Breast epithelium (tissue), 4 donors: ENCODE measurements around the gene DKK3. TPM values are rescaled to one million over a fixed set of nuclear protein-coding genes. Genes with fewer than 3 reads are reported as not detected.

Experiments
- DNase-seq, 2 donors: peaks; one replicate each; pipeline ENCODE4 v3.0.0-alpha.2; 2019; ENCODE audit warnings: low spot score in 2 of 2
- H3K27ac ChIP-seq, 2 donors: fragments of 200-600 bp; sonication (generic) in 1 of 2; one replicate each; pipeline ENCODE4 v1.5.1; 2016 to 2019; ENCODE audit warnings: mild to moderate bottlenecking in 1 of 2
- H3K27me3 ChIP-seq, 2 donors: fragments of 200-600 bp; sonication (generic) in 1 of 2; one replicate each; pipeline versions ENCODE4 v1.5.1 to v1.6.0; 2017 to 2019; ENCODE audit warnings: control low read depth in 1 of 2, mild to moderate bottlenecking in 1 of 2
- H3K36me3 ChIP-seq: fragments of 200-600 bp; one replicate; pipeline ENCODE4 v1.5.1; 2019
- H3K4me1 ChIP-seq, 2 donors: fragments of 200-600 bp; sonication (generic); one replicate each; pipeline ENCODE4 v1.5.1; 2016 to 2019; ENCODE audit warnings: control low read depth in 1 of 2
- H3K4me3 ChIP-seq, 3 donors: fragments of 200-600 bp; sonication (generic); 1 replicate in 2 of 3; 2 replicates in 1 of 3; pipeline ENCODE4 v1.5.1; 2016 to 2019; ENCODE audit warnings: mild to moderate bottlenecking in 3 of 3, moderate library complexity in 2 of 3
- H3K9me3 ChIP-seq, 2 donors: fragments of 200-600 bp; sonication (generic) in 1 of 2; one replicate each; pipeline ENCODE4 v1.5.1; 2016 to 2019; ENCODE audit warnings: control low read depth in 1 of 2
- POLR2A ChIP-seq: fragments of 450-650 bp; IDR thresholded peaks from one replicate; pipeline ENCODE4 v1.6.1; 2016; ENCODE audit warnings: antibody characterized with exemption, mild to moderate bottlenecking, moderate library complexity
- POLR2AphosphoS5 ChIP-seq, 3 donors: sonication (generic); formaldehyde crosslinking; IDR thresholded peaks; one replicate each; pipeline ENCODE4 v1.6.1; 2017; ENCODE audit warnings: antibody characterized with exemption in 3 of 3
- intact Hi-C: fragments of 100-400 bp; cut with DNase I; formaldehyde crosslinking; loops from one replicate; pipeline ENCODE4 v1.15.1; 2023; ENCODE audit warnings: low total_unique reads
- total RNA-seq, 3 donors: library from RNA; depleted of rRNA; stranded (reverse); fragments of >200 nt; gene quantifications; one replicate each; pipeline ENCODE4 v1.1.0, GENCODE V29; 2016
- TF ChIP-seq, protein P1 (sequence below), 3 donors: fragments of 450-650 bp; IDR thresholded peaks; one replicate each; pipeline ENCODE4 v1.5.1; 2016 to 2017; ENCODE audit warnings: antibody characterized with exemption in 3 of 3, mild to moderate bottlenecking in 3 of 3, moderate library complexity in 3 of 3

DKK3 gene
- total RNA-seq, 3 donors from 2014 or later: 18.2 to 88.5 (median 87.1) TPM

DNA sequence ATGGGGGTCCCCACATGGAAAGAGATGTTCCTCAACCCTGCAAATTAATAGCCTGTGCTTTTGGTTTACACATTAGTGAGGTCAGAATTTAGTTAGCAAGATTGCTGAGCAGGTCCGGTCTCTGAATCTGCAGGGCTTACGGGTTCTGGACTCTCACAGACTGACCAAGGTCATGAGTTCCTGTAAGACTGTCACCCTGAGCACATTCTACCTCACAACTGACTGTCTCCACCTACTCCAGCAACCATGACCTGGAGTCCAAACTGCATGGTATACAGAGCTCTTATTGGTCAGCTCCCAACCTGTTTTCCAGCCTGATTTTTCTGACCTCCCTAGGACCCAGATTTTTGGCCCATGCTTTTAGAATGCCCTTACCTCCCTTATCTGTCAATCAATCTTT is 28.2 kb downstream of the DKK3 start:
- peaks cover 15 to 27% of the 10 kb centered on the region in 2 donors for H3K4me1 ChIP-seq
- no peaks in the 10 kb centered on the region for H3K36me3 ChIP-seq
- intact Hi-C loops: no loop called here
- H3K4me3 ChIP-seq: no peak overlapping the region
- no peak for DNase-seq
- no peaks in the 10 kb centered on the region for H3K9me3 ChIP-seq
- H3K27ac ChIP-seq: peak overlapping the region; percentile 75 to 88
- no peaks in the 10 kb centered on the region for H3K27me3 ChIP-seq
- TF ChIP-seq POLR2A: no peak
- TF ChIP-seq, protein P1, sequence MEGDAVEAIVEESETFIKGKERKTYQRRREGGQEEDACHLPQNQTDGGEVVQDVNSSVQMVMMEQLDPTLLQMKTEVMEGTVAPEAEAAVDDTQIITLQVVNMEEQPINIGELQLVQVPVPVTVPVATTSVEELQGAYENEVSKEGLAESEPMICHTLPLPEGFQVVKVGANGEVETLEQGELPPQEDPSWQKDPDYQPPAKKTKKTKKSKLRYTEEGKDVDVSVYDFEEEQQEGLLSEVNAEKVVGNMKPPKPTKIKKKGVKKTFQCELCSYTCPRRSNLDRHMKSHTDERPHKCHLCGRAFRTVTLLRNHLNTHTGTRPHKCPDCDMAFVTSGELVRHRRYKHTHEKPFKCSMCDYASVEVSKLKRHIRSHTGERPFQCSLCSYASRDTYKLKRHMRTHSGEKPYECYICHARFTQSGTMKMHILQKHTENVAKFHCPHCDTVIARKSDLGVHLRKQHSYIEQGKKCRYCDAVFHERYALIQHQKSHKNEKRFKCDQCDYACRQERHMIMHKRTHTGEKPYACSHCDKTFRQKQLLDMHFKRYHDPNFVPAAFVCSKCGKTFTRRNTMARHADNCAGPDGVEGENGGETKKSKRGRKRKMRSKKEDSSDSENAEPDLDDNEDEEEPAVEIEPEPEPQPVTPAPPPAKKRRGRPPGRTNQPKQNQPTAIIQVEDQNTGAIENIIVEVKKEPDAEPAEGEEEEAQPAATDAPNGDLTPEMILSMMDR (IDR thresholded peaks at IDR 0.05): no peak
- no peak for TF ChIP-seq POLR2AphosphoS5 (IDR thresholded peaks at IDR 0.05)

DNA sequence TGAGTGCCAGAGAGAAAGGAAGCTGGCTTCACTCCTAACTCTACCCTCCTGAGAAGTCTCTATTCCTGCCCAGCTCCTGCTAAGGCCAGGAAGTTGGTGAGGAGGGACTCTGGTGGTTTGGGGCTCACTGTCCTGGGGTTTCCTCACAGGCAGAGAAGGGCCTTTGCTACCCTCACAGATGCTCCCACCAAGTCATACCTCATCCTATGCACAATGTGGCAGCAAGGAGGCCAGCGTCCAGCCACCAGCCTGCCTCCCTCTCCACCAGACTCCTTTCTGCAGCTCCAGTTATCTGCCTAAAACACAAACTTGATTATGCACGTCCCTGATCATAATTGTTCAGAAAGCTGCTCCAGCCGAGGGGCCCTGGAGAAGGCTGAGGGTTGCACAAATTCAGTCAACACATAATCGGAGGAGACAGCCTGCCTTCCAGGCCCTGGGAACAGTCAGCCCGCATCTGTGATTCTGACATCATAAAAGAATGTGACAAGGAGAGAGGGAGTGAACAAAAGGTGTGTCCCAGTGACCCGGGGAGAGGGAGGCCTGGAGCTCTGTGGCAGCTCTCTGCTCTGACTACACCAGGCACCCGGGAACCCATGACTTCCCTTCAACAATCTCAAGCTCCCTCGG is 28.8 kb downstream of the DKK3 start:
- Histone ChIP-seq H3K9me3 (no peaks in the 10 kb centered on the region), H3K4me1 (peaks cover 15 to 27% of the 10 kb centered on the region in 2 donors), H3K27ac (peak overlapping the region; percentile 75 to 88), H3K4me3 (no peak overlapping the region), H3K36me3 (no peaks in the 10 kb centered on the region), H3K27me3 (no peaks in the 10 kb centered on the region)
- TF ChIP-seq POLR2AphosphoS5 (IDR thresholded peaks at IDR 0.05) (no peak), POLR2A (no peak)
- TF ChIP-seq, protein P1 (IDR thresholded peaks at IDR 0.05): no peak
- intact Hi-C loops: no loop called here
- DNase-seq: no peak

DNA sequence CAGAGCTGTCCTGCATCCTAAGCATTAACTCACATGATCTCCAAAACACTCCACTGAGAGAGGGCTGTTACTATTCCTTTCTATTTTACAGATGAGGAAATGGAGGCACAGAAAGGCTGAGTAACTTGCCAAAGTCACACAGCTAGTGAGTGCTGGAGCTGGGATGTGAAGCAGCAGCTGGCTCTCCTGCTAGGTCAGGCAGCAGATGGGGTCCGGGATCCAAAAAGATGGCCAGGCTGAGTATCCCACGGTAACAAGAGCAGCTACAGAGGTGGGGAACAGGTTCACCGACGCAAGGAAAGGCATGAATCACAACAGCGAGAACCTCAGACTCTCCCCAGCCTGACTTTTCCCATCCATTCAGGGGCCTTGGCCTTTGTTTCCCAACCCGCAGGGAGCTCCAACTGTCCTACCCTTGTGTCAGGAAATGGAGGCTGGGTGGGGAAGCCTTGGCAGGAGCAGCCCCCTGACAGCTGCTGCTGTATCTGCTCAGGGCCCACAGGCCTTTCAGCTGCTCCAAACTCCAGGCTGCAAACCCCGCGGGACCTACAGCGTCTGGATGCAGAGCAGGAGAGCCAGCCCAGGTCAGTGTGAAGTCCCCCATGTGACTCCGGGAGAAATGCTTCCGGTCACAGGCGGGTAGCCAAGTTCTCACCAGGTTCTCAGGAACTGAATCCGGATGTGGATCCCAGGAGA is 29.5 kb downstream of the DKK3 start:
- Histone ChIP-seq H3K27ac (peak overlapping the region; percentile 75 to 88), H3K4me1 (peaks cover 15 to 27% of the 10 kb centered on the region in 2 donors), H3K36me3 (no peaks in the 10 kb centered on the region), H3K27me3 (no peaks in the 10 kb centered on the region), H3K9me3 (no peaks in the 10 kb centered on the region), H3K4me3 (no peak overlapping the region)
- TF ChIP-seq POLR2AphosphoS5 (IDR thresholded peaks at IDR 0.05) (no peak), POLR2A (no peak)
- TF ChIP-seq, protein P1 (IDR thresholded peaks at IDR 0.05): no peak
- peak; percentile 52 to 74 for DNase-seq
- intact Hi-C loops: no loop called here

DNA sequence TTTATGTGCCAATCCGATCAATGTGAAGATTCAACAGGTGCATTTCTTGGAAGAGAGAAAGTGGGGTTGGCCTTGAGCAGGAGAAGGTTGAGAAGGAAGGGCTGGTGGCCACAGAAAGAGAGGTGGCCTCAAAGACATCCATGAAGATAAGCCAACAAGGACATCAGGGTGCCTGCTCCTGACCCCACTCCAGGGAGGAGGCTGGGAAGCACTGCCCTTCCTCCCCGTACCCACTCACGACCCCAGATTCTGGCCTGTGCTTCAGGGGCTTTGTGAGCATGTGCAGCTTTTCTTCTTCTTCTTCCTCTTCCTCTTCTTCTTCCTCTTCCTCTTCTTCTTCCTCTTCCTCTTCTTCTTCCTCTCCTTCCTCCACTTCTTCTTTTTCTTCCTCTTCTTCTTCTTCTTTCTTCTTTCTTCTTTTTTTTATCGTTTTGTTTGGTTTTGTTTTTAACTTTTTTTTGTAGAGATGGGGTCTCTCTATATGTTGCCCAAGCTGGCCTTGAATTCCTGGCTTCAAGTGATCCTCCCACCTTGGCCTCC is 30.3 kb downstream of the DKK3 start:
- TF ChIP-seq POLR2AphosphoS5 (IDR thresholded peaks at IDR 0.05): no peak
- TF ChIP-seq, protein P1 (IDR thresholded peaks at IDR 0.05): no peak
- no peak for TF ChIP-seq POLR2A
- Histone ChIP-seq H3K9me3 (no peaks in the 10 kb centered on the region), H3K27me3 (no peaks in the 10 kb centered on the region), H3K27ac (peak overlapping the region; percentile 75 to 88), H3K36me3 (no peaks in the 10 kb centered on the region), H3K4me3 (no peak overlapping the region), H3K4me1 (peaks cover 15 to 27% of the 10 kb centered on the region in 2 donors)
- intact Hi-C loops: no loop called here
- peak in 1 of 2 donors; percentile 9 for DNase-seq
